DOHH2 (cell line): ENCODE data around the gene MYT1.

ENCODE experiments used
- CTCF ChIP-seq: fragments of 200-600 bp; sonication (generic); IDR thresholded peaks from one replicate; pipeline ENCODE4 v1.5.1; 2014; ENCODE audit warnings: antibody characterized with exemption, mild to moderate bottlenecking, low read depth, low read length; ENCODE audit not compliant: poor library complexity, severe bottlenecking
- EZH2phosphoT487 ChIP-seq: fragments of 200-600 bp; sonication (generic); IDR thresholded peaks from 2 replicates; pipeline ENCODE4 v1.6.1; 2017; ENCODE audit warnings: borderline replicate concordance, mild to moderate bottlenecking, antibody characterized with exemption, low read length, moderate library complexity, mixed read lengths

GRCh38 chr20:64261138-64261537 lies 96.9 kb downstream of the MYT1 start:
- TF ChIP-seq CTCF (no peak), EZH2phosphoT487 (no peak)
